GM21381 (cell line): ENCODE data around the gene EBI3.
"Not testable (repeated sequence)": the region's sequence is repeated elsewhere in the genome, so short reads cannot be mapped to it uniquely, and the experiment has no call there.

Experiments used
- ATAC-seq: cut with Tn5 transposase; IDR thresholded peaks from one replicate; pipeline ENCODE4 v1.9.1; 2021; ENCODE audit warnings: mild to moderate bottlenecking, moderate library complexity; ENCODE audit not compliant: unreplicated experiment

EBI3 gene

DNA sequence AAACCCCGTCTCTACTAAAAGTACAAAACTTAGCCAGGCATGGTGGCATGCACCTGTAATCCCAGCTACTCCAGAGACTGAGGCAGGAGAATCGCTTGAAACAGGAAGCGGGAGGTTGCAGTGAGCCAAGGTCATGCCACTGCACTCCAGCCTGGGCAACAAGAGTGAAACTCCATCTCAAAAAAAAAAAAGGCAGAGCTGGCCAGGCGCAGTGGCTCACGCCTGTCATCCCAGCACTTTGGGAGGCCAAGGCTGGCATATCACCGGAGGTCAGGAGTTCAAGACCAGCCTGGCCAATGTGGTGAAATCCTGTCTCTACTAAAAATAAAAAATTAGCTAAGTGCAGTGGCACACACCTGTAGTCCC, 45.0 kb downstream of the EBI3 start:
- not testable (repeated sequence) for ATAC-seq

DNA sequence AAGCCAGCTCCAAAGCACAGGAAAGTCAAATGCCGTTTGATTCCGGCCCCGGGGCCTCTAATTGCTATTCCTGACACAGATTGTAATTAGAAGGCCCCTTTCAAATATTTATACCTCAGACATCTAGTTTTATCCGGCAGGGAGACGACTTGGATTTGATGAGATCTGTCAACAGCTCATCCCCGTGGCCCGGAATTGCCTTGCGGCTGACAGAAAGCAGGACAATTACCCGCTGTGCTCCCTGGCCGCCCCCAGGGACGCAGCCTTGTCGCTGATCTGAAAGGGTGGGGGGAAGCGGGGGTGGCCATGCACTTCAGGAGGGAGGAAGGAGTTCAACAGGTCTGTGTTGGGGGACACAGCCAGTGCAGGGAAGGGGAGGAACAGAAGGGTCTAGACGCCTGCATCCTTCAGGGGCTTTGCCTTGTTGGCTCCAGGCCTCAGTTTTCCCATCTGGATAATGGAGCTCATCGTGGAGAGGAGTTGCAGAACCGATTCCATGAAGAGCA, 47.9 kb downstream of the EBI3 start:
- ATAC-seq, result no peak

DNA sequence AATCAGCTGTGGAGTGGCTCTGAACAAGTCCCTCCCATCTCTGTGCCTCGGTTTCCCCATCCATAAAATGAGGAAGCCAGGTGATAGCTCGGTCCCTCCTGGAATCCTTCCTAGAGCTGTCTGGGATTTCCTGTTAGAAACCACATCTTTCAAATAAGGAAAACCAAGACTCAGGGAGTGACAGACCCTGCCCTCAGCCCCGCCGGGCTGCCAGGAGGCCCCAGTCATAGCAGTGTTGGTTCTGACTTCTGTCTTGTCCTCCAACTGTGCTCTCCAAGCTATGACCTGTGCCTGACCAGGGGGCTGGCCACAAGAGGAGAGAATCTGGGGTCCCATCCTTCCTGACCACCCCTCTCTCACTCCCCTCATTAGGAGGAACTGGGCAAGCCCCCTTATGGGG, 48.7 kb downstream of the EBI3 start:
- ATAC-seq, result no peak

DNA sequence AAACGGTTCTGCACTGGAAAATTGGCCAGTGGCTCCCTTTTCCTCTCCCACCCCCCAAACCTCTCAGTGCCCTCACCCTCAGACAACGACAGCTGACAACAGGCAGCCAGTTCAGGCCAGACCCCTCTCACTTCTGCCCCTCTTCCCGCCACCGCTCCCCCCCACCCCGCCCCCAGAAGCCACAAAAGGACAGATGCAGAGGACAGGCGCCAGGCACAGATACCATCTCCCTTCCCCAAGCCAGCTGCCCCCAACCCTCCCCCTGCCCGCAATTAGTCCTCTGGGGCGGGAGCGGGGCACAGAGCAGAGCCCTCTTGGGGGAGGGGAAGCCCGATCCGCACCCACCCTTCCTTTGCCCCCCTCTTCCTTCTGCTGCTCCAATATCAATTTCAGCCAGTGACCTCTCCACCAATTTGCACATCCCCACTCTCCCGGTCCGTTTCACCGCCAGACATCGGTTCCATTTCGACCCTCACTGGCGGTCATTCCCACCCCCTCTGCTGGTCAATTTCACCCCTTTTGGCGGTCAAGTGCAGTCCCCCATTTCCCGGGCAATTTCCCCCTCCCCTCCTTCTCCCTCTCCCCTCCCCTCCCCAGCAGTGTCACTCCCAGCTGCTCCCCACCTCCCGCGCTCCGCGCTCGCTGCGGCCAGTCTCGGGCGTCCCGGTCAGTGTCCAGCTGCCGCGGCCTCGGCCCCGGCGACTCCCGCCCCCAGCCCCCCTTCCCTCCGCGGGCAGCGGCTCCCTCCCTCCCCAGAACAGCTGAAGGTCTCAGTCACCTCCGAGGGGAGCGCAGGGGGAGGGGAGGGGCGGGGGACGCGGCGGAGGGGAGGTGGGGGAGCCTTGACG, 49.3 kb downstream of the EBI3 start, which contains the start of gene SHD:
SHD (plus strand) TSS at position 848 of the 848 bp plus-strand sequence. CDS start 798 bp downstream, outside the sequence.
- no peak for ATAC-seq

DNA sequence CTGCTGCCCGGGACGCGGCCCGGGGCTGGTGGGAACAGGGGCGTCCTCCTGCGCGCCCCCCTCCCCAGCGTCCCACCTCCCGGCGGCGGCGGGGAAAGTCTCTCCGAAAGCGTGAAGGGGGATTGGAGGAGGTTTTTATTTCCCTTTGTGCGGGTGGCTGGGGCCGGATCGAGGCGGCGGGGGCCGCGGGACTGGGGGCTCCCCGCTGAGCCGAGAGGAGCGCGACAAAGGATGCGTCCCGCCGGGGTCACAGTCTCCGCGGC, 49.9 kb downstream of the EBI3 start:
- ATAC-seq, result no peak

DNA sequence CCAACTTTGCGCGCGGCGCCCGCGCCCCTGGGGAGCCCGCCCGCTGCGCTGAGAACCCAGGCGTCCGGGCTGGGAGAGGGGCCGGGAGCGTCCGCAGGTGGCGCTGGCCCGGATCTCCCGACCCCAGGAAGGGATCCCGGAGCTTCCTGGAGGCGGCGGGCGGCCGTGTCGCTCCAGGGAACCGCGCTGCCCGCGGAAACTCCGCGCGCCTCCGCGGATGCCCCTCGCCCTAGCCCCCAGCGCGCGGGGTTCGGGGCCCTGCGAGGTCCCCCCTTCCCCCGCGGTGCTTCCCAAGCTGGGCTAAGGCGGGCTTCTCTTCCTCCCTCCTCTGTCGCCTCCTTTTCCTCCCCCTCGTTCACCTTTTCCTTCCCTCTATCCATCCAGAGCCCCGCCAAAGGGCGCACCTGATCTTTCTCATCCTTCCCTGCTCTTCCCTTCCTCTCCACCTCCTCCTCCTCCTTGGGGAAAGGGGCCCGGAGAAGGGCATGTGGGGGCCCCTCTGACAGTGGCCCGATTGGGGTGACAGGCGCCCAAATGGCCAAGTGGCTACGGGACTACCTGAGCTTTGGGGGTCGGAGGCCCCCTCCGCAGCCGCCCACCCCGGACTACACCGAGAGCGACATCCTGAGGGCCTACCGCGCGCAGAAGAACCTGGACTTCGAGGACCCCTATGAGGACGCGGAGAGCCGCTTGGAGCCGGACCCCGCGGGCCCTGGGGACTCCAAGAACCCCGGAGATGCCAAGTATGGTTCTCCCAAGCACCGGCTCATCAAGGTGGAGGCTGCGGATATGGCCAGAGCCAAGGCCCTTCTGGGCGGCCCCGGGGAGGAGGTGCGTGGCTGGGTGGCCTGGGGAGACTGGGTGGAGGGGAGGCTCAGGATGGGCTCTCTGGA, 50.5 kb downstream of the EBI3 start:
- no peak for ATAC-seq

DNA sequence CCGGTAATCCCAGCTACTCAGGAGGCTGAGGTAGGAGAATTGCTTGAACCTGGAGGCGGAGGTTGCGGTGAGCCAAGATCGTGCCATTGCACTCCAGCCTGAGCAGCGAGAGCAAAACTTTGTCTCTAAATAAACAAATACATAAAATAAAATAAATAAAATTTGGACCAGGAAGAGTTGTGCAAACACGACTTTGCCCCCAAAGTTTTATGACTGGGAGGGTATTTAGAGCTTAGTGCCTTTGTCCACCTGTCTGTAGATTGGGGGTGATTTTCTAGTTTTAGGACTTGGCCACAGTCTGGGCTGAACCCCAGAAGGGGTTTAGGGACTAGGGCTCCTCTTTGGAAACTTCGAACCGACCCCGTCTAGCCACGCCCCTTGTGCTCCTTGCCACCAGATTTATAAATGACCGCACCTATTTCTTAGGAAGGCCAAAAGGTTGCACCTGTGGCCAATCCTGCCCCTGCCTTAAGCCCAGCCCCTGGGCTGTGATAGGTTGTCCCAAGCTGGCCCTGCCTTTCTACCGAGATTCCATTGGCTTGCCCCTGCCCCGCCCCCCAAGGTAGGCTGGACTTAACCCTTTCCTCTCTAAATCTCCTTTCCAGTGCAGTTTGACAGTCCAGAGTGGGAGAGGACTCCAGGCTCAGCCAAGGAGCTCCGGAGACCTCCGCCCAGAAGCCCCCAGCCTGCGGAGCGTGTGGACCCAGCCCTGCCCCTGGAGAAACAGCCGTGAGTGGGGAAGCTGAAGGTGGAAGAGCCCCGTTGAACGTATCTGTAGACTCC, 55.0 kb downstream of the EBI3 start:
- no peak for ATAC-seq

DNA sequence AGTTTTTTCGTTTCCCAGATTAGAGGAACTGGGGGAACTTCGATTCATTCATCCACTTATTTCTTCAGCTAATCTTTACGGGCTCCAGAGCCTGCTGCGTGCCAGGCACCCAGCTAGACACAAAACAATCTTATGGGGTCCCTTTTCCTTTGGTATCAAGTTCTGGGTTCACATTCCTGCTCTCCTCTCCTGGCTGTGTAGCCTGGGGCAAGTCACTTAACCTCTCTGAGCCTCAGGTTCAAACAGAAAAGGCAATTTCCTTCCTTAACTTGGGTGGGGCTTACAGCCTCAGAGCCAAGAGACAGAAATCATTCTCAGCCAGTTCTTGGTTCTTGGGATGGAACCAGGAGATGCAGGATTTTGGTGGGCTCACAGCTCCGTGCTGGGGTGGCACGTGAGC, 55.7 kb downstream of the EBI3 start:
- no peak for ATAC-seq

DNA sequence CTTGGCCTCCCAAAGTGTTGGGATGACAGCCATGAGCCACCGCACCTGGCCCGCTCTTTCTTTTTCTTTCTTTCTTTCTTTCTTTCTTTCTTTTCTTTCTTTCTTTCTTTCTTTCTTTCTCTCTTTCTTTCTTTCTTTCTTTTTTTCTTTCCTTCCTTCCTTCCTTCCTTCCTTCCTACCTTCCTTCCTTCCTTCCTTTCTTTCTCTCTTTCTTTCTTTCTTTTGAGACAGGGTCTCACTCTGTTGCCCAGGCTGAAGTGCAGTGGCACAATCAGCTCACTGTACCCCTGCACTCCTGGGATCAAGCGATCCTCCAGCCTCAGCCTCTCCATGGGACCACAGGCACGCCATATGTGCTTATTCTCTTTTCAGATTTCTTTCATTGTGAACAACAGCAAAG, 56.8 kb downstream of the EBI3 start:
- ATAC-seq, result not testable (repeated sequence)
